Brain pericyte (primary cell): Measurements from ENCODE around the gene L3MBTL2.
"Not testable (repeated sequence)": the region's sequence is repeated elsewhere in the genome, so short reads cannot be mapped to it uniquely, and the experiment has no call there.

Experiments used
- DNase-seq: peaks from one replicate; pipeline ENCODE4 v3.0.0-alpha.2; 2012; ENCODE audit warnings: low read depth, low spot score

The L3MBTL2 gene

GRCh38 chr22:41204992-41205900 lies at the start of gene L3MBTL2:
Gene L3MBTL2, plus strand, starts transcription at chr22:41205312. Its CDS starts 51 bp downstream, at chr22:41205363.
- peak; percentile 81 for DNase-seq

DNA sequence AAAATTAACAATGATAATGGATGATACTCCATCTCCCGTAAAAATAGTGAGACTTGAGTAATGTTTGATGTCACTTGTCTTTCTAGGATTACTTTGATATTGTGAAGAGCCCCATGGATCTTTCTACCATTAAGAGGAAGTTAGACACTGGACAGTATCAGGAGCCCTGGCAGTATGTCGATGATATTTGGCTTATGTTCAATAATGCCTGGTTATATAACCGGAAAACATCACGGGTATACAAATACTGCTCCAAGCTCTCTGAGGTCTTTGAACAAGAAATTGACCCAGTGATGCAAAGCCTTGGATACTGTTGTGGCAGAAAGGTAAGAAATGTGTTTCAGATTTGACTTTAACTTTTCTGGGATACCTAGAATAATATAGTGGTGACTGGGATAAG lies 48.0 kb upstream of the L3MBTL2 start:
- DNase-seq = no peak

DNA sequence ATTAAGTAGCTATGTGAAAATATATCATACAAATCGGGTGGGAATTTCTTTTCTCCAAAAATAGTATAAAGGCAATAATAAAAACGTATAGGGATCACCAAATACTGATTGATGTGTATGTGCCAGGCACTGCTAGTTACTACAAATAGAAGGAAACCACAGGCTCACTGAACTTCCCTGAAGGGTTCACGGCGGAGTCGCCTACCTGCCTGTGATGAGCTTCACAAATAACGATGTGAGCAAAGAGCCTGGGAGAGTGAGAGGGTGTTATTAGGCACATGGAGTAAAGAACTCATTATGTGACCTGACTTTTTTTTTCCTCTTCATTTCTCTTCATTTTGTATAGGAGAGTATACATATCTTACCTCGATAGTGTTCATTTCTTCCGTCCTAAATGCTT lies 36.0 kb upstream of the L3MBTL2 start:
- DNase-seq = no peak

DNA sequence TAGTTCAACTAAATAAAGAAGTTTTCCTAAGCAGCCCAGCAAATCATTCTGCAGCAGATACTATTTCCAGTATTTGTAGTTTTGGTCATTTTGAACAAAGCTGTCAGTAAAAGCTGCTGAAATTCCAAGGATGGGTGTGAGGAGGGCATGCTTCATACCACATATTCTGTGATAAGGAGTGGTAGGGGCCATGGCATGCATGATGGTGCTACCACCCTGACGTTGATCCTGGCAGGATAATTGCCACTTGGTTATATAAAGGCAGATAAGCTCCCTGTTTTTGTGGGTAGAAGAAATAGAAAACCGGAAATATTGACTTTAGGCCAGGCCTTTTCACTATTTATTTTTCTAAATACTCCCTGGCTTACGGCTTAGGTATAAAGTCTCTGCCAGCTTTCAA lies 33.1 kb upstream of the L3MBTL2 start:
- no peak for DNase-seq

DNA sequence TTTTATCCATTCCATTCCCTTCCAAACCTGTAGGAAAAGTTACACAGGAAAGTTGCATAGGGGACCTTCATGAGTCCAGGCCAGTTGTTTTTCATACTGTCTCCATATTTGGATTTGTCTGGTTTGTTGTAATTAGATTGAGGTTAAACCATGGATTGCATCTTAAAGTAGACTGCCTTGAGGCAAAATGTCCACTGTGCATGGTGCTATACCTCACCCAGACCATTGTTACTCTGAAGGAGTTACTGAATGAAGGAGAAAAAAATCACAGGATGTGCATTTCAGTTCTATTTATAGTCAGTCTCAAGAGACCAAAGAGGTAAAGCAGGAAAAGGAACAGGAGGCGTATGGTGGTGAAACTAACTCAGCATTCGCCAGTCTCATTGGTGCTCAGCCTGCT lies 29.6 kb upstream of the L3MBTL2 start:
- DNase-seq = no peak

DNA sequence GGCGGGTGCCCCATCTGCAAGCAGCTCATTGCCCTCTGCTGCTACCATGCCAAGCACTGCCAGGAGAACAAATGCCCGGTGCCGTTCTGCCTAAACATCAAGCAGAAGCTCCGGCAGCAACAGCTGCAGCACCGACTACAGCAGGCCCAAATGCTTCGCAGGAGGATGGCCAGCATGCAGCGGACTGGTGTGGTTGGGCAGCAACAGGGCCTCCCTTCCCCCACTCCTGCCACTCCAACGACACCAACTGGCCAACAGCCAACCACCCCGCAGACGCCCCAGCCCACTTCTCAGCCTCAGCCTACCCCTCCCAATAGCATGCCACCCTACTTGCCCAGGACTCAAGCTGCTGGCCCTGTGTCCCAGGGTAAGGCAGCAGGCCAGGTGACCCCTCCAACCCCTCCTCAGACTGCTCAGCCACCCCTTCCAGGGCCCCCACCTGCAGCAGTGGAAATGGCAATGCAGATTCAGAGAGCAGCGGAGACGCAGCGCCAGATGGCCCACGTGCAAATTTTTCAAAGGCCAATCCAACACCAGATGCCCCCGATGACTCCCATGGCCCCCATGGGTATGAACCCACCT lies 28.0 kb upstream of the L3MBTL2 start:
- no peak for DNase-seq

DNA sequence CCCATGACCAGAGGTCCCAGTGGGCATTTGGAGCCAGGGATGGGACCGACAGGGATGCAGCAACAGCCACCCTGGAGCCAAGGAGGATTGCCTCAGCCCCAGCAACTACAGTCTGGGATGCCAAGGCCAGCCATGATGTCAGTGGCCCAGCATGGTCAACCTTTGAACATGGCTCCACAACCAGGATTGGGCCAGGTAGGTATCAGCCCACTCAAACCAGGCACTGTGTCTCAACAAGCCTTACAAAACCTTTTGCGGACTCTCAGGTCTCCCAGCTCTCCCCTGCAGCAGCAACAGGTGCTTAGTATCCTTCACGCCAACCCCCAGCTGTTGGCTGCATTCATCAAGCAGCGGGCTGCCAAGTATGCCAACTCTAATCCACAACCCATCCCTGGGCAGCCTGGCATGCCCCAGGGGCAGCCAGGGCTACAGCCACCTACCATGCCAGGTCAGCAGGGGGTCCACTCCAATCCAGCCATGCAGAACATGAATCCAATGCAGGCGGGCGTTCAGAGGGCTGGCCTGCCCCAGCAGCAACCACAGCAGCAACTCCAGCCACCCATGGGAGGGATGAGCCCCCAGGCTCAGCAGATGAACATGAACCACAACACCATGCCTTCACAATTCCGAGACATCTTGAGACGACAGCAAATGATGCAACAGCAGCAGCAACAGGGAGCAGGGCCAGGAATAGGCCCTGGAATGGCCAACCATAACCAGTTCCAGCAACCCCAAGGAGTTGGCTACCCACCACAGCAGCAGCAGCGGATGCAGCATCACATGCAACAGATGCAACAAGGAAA lies 27.3 kb upstream of the L3MBTL2 start:
- no peak for DNase-seq

- DNase-seq = no peak
Observed at GRCh38 chr22:41178425-41178975, 26.6 kb upstream of the L3MBTL2 start.

DNA sequence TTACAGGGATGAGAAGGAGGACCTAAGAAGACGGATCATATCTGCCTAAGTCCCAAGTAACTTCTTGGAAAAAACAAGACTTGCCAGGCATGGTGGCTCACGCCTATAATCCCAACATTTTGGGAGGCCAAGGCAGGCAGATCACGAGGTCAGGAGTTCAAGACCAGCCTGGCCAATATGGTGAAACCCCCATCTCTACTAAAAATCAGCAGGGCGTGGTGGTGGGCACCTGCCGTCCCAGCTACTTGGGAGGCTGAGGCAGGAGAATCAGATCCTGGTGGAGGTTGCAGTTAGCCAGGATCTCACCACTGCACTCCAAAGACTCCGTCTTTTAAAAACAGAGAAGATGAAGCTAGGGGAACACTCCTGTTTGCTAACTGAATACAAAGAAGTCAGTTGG lies 24.8 kb upstream of the L3MBTL2 start:
- not testable (repeated sequence) for DNase-seq

GRCh38 chr22:41180926-41181325 lies 24.2 kb upstream of the L3MBTL2 start:
- no peak for DNase-seq

DNA sequence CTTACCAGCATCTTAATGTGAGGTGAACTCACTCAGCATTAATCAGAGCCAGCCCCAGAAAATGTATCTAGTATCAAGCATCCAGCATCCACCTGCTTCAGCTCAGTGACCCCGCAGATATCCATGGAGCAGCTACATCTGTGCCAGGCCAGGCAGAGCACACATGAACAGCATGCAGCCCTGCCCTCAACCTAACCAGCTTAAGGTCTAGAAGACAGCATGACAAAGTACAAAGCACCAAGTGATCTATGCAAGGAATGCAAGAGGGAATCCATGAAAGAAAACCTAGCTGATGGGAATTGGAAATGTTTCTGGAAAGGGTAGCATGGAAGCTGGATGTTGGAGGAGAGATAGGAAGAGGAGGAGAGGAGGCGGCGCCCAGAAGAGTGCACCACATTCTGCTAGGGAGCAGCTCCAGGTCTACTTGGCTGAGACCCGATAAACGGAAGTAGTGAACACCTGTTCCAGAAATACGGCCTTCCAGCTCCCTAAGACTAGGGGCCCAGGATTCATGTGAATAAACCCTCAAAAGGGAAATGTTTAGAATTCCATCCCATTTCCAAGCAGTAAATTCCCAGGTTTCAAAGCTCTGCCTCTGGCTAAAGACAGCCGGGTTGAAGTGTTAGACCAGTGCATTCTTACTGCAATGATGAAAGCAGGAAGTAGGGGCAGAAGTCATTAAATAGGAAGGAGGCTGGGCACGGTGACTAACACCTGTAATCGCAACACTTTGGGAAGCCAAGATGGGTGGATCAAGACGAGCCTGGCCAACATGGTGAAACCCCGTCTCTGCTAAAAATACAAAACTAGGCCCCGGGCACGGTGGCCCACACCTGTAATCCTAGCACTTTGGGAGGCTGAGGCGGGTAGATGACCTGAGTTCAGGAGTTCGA lies 23.5 kb upstream of the L3MBTL2 start:
- no peak for DNase-seq

DNA sequence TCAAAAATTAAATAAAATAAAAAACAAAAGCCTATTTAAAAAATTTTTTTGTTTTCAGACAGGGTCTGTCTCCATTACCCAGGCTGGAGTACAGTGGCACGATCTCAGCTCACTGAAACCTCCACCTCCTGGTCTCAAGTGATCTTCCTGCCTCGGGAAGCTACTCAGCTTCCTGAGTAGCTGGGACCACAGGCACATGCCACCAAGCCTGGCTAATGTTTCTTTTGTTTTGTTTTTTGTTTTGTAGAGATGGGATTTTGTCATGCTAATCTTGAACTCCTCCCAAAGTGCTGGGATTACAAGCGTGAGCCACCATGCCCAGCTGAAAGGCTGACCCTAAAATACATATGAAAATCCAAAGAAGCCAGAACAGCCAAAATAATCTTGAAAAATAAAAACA lies 20.4 kb upstream of the L3MBTL2 start:
- DNase-seq = no peak

- DNase-seq = no peak
Observed at GRCh38 chr22:41191467-41191866, 13.6 kb upstream of the L3MBTL2 start.

DNA sequence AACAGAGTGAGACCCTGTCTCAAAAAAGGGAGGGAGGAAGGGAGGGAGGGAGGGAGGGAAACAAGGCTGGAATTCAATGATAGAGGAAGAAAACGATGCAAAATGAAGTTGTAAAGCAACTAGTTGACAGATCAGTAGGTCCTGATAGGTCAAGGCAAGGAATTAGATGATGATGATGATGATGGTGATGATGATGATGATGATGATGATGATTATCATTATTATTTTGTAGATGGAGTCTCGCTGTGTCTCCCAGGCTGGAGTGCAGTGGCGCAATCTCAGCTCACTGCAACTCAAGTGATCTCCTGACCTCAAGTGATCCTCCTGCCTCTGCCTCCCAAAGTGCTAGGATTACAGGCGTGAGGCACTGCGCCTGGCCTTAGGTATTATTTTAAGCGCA lies 11.3 kb upstream of the L3MBTL2 start:
- DNase-seq = no peak

GRCh38 chr22:41197038-41197972 lies 7.8 kb upstream of the L3MBTL2 start:
- peak; percentile 33 for DNase-seq

GRCh38 chr22:41198027-41198580 lies 7.0 kb upstream of the L3MBTL2 start:
- DNase-seq = no peak

DNA sequence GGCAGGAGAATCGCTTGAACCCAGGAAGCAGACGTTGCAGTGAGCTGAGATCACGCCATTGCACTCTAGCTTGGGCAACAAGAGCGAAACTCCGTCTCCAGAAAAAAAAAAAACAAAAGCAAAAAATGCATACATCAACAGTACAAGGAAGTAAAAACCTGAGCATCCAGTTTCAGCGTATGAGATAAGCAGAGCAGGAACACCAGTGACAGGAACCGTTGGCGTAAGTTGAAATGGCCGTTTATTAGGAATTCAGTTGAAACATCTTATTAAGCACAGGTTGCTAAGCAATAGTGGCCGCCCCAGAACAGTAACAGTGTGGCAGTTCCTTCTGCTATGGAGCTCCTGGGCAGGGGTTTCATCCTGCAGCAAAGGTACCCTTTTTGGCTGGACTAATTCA lies 4.0 kb upstream of the L3MBTL2 start:
- DNase-seq = no peak

GRCh38 chr22:41203118-41203517 lies 2.0 kb upstream of the L3MBTL2 start:
- no peak for DNase-seq

- DNase-seq = no peak
Observed at GRCh38 chr22:41204066-41204465, 1.0 kb upstream of the L3MBTL2 start.

DNA sequence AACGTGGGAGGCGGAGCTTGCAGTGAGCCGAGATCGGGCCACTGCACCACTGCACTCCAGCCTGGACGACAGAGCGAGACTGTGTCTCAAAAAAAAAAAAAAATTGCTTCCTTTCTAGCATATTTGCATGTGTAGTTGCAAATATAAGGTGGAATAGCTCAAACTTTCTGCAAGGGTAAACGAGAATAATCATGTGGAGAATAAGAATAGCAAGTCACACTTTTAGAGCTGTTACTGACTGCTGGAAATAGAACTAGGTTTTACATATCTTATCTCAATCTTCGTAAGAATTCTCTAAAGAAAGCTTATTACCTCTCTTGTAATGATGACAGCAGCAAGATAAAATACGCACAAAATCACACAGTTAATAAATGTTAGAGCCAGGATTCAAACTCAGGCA lies 1.6 kb downstream of the L3MBTL2 start:
- no peak for DNase-seq
